Adrenal gland (tissue), 5 donors: ENCODE measurements around the gene TP53BP2.

Experiments used
- POLR2A ChIP-seq, 2 donors: fragments of 450-650 bp; IDR thresholded peaks; one replicate each; pipeline ENCODE4 v1.6.1; 2017; ENCODE audit warnings: antibody characterized with exemption in 2 of 2, mild to moderate bottlenecking in 2 of 2, moderate library complexity in 1 of 2
- TF ChIP-seq, protein P1 (sequence below), 6 experiments: fragments of 450-650 bp in 4 of 6; fragments of 200-600 bp in 2 of 6; sonication (generic) in 1 of 6; IDR thresholded peaks; 1 replicate in 5 of 6; 2 replicates in 1 of 6; pipeline versions ENCODE4 v1.5.1 to v1.8.0; 2016 to 2021; ENCODE audit warnings: antibody characterized with exemption in 6 of 6, mild to moderate bottlenecking in 2 of 6, moderate library complexity in 1 of 6
- donor health status: DM: no; HTN: no; CAD: no.

DNA sequence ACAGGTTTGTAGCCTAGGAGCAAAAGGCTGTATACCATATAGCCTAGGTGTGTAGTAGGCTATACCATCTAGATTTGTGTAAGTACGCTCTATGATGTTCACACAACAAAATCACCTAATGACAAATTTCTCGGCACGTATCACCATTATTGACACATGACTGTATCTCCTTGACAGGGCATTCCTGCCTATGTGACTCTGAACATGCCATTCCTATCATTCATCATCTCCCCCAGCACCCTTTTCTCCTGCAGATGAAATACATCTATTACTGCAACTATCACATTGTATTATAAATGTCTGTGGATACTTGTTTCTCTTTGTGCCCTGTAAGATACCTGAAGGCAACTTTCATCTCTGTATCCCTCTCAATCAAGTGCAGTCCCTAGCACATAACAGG is 29.9 kb downstream of the TP53BP2 start:
- TF ChIP-seq, protein P1, sequence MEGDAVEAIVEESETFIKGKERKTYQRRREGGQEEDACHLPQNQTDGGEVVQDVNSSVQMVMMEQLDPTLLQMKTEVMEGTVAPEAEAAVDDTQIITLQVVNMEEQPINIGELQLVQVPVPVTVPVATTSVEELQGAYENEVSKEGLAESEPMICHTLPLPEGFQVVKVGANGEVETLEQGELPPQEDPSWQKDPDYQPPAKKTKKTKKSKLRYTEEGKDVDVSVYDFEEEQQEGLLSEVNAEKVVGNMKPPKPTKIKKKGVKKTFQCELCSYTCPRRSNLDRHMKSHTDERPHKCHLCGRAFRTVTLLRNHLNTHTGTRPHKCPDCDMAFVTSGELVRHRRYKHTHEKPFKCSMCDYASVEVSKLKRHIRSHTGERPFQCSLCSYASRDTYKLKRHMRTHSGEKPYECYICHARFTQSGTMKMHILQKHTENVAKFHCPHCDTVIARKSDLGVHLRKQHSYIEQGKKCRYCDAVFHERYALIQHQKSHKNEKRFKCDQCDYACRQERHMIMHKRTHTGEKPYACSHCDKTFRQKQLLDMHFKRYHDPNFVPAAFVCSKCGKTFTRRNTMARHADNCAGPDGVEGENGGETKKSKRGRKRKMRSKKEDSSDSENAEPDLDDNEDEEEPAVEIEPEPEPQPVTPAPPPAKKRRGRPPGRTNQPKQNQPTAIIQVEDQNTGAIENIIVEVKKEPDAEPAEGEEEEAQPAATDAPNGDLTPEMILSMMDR (IDR thresholded peaks at IDR 0.05), result no peak
- no peak for TF ChIP-seq POLR2A (IDR thresholded peaks at IDR 0.05)
